Skin epidermis (tissue), 12 donors: ENCODE measurements around the gene C7orf57.

ENCODE experiments used
- H3K27ac ChIP-seq, 21 experiments: fragments of 200-600 bp; sonication (generic) in 11 of 21; one replicate each; pipeline ENCODE4 v1.5.0; 2020; ENCODE audit warnings: mild to moderate bottlenecking in 3 of 21, inconsistent platforms in 2 of 21, moderate library complexity in 2 of 21
- H3K4me3 ChIP-seq, 7 experiments: fragments of 200-600 bp; sonication (generic) in 2 of 7; one replicate each; pipeline ENCODE4 v1.5.0; 2020; ENCODE audit warnings: inconsistent platforms in 2 of 7, mild to moderate bottlenecking in 2 of 7, moderate library complexity in 1 of 7

C7orf57 gene

DNA sequence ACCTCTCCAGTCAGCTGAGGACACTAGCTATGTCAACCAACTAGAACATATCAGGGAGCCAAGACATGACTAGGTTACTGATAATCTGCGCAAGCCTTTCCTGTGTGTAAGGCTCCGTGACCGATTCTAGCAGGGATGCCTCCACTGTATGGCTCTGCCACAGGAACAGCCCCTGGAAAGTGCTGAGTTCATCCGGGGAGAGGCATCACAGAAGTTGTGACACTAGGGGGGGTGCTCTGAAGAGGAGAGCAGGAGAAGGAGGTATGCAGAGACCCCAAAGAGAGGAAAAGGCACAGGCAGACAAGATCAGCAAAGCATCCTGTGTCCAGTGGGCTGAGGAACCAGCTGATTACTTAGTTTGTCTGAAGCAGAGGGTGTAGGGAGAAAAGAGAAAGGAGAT is 67.2 kb downstream of the C7orf57 start:
- H3K4me3 ChIP-seq: no peak overlapping the region
- no peak overlapping the region for H3K27ac ChIP-seq

DNA sequence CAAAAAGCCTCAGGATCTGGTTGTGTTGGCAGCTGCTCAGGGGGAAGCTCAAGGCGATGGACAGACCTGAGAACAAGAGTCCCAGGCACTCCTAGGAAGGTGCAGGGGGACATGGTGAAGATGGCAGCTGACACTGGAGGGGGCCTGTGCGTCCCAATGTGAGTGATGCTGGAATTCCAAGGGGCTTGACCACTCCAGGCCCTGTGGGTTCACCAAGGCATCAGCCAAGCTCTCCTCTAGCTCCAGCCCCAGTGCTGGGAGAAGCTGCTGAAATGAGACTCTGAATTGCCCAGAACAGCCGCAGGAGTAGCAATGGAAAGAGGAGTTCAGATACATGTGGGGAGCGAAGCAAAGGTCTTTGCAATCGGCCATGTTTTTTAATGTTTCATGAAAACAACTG is 69.7 kb downstream of the C7orf57 start:
- H3K4me3 ChIP-seq: no peak overlapping the region
- no peak overlapping the region for H3K27ac ChIP-seq

GRCh38 chr7:48106906-48107659 is 71.7 kb downstream of the C7orf57 start:
- Histone ChIP-seq H3K27ac (no peak overlapping the region), H3K4me3 (no peak overlapping the region)

DNA sequence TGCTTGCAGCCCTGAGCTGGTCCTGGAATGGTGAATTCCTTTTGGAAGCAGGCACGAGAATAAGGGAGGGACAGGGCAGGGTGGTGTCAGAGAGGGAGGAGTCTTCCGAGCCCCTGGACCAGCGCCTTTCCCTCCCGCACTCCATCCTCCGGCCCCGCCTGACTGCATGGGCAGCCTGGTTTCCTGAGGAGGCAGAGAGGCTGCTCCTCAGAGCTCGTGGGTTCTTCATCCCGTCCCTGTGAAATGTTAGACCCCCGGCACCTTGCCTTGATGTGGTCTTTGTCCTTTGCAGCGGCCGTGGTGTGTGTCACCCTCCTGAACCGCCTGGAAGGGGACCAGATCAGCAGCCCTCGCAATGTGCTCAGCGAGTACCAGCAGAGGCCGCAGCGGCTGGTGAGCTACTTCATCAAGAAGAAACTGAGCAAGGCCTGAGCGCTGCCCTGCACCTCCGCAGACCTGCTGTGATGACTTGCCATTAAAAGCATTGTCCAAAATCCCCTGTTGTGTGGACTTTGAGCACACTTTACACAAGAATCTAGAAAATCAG is 72.7 kb downstream of the C7orf57 start:
- Histone ChIP-seq H3K4me3 (no peak overlapping the region), H3K27ac (no peak overlapping the region)

- Histone ChIP-seq H3K27ac (peak overlapping the region in 1 of 21 experiments; percentile 6), H3K4me3 (no peak overlapping the region)
Observed at GRCh38 chr7:48108959-48109847, 73.9 kb downstream of the C7orf57 start.

GRCh38 chr7:48109848-48110663 is 74.7 kb downstream of the C7orf57 start:
- Histone ChIP-seq H3K27ac (peak overlapping the region in 1 of 21 experiments; percentile 6), H3K4me3 (no peak overlapping the region)

DNA sequence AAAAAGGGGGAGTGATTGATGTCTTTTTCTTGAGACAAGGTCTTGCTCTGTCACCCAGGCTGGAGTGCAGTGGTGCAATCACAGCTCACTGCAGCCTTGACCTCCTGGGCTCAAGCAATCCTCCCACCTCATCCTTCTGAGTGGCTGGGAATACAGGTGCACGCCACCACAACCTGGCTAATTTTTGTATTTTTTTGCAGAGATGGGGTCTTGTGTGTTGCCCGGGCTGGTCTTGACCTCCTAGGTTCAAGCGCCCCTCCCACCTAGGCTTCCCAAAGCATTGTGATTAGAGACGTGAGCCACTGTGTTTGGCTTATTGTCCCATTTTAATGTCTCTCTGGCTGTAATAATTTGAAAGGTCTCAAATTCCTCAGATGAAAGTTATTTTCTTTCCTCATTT is 75.5 kb downstream of the C7orf57 start:
- Histone ChIP-seq H3K27ac (no peak overlapping the region), H3K4me3 (no peak overlapping the region)
